G401 (cell line): ENCODE measurements around the gene ZNG1F. TPM values are rescaled to one million over a fixed set of nuclear protein-coding genes. Genes with fewer than 3 reads are reported as not detected.
"Not testable (repeated sequence)": the region's sequence is repeated elsewhere in the genome, so short reads cannot be mapped to it uniquely, and the experiment has no call there.

Source experiments
- DNase-seq: peaks from one replicate; pipeline ENCODE4 v3.0.0-alpha.2; 2015; ENCODE audit warnings: low spot score
- in situ Hi-C: cut with HindIII; loops from 2 replicates; pipeline ENCODE4 v1.10.0; 2016; ENCODE audit warnings: low sequenced_read_pairs, mixed read lengths
- total RNA-seq: library from RNA; depleted of rRNA; stranded (reverse); fragments of >200 nt; shearing (Covaris generic); gene quantifications from 2 replicates; pipeline ENCODE4 v1.2.3, GENCODE V29; 2014; rRNA removed

Gene ZNG1F
- 1.0 and 2.5 TPM in 2 replicates for total RNA-seq

- DNase-seq, in situ Hi-C loops: not testable (repeated sequence)
Measured at GRCh38 chr9:41189217-41189616, at the start of gene ZNG1F. ZNG1F (minus strand) TSS chr9:41189317; CDS start chr9:41189258, 59 bp downstream.

DNA sequence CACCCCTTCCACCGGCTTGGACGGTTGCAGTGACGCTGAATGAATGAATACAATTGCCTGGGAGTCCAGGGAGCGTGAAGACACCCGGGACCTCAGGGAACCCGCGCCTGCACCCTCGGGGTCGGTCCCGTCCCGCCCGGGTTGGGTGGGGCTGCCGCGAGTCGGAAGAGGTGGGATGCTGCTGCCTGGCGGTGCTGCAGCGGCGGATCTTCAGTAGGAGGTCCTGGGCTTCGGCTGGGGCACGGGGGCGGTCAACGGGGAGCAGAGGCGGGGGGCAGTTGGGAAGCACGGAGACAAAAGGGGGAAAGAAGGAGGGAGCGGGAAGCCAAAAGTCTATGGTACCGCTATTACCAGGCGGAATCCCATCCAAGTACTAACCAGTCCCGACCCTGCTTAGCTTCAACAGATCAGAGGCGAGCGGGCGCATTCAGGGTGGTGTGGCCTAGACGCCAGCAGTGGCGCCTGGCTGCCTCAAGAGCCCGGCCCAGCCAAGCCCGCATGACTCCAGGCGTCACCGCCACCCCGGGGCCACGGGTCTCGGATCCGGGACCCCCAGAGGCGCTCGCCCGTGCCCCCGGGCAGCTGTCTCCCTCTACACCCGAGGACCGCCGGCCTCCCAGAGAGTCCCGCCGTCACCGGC, 48.1 kb upstream of the ZNG1F start:
- DNase-seq, in situ Hi-C loops: not testable (repeated sequence)

DNA sequence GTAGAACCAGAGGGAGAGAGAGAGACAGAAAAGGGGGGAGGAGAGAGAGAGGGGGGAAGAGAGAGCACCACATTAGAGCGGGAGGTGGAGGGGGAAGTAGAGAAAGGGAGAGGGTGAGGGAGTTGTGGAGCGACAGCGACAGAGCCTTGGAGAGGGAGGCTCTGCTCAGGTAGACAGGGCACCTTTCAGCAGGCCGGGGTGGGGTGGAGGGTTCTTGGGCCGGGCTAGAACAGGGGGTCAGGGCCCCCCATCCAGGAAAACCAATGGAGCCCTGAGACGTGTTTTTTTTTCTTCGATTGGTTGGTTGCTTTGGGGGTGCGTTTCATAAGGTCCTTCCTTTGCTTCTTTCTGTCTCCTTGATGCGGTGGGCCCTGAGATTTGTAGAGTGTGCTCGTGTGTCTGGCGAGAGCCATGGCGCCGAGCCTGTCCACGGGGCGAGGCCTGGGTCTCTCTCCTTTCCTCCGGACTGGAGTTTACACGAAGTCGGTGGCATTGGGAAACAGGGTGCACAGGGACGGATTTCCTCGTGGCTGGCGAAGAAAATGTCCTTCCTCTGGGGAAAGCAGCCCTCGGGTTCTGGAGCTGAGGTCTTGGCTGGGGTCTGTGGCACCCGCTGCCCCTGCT, 47.5 kb upstream of the ZNG1F start:
- in situ Hi-C loops, DNase-seq: not testable (repeated sequence)

DNA sequence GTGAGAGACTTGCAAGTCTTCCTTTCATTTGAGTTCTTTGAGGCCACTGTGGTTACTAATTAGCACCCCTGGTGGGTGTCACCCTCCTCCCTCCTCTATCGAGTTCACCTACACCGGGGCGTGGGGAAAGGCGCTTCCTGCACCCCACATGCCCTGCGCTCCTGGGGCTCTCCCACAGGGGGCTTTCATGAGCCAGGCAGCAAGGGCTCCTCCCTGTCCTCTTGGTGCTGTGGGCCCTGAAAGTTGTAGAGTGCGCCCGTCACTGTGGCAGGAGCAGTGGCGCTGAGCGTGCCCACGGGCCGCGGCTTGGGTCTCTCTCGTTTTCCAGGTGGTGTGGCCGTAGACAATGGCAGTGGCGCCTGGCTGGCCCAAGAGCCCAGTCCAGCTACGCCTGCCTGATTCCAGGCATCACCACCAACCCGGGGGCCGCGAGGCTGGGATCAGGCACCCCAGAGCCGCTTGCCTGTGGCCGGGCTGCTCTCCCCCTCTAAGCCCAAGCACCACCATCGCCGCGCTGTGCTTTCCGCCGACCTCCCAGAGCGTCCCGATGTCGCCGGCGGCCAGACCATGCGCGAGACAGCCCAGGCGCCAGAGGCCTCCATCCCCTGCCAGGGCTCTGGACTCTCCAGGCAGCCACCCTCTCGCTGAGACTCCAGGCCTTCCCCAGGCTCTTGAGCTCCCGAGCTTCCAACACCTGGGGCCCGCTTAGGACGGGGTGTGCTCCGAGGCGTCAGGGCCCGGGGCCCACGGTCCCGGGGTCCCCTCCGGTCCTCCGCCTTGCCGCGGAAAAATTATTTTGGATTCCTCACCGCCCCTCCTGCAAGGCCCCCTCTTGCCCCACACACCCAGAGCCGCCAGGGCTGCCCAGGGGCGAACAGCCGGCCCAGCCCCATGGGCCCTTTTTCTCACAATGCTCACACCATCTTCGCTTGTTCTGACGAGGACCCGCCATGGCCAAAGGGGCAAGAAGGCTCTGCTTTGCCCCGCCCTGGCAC, 46.0 kb upstream of the ZNG1F start:
- in situ Hi-C loops, result not testable (repeated sequence)
- DNase-seq, result peak; percentile 5

DNA sequence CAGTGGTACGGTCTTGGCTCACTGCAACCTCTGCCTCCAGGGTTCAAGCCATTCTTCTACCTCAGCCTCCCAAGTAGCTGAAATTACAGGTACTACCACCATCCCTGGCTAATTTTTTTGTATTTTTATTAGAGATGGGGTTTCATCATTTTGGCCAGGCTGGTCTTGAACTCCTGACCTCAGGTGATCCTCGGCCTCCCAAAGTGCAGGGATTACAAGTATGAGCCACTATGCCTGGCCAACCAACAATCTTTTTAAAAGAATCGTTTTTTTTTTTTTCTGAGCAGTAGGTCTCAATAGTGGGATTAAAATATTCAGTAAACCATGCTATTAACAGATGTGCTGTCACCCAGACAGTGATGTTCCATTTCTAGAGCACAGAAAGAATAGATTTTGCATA, 45.1 kb upstream of the ZNG1F start:
- in situ Hi-C loops, DNase-seq: not testable (repeated sequence)

DNA sequence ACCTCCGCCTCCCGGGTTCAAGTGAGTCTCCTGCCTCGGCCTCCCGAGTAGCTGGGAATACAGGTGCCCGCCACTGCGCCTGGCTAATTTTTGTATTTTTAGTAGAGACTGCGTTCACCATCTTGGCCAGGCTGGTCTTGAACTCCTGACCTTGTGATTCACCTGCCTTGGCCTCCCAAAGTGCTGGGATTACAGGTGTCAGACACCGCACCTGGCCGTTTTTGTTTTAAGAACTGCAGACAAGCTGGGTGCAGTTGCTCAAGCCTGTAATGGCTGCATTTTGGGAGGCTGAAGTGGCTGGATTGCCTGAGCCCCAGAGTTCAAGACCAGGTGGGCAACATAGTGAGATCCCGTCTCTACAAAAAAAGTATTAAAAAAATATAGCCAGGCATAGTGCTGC, 43.2 kb upstream of the ZNG1F start:
- in situ Hi-C loops, result not testable (repeated sequence)
- DNase-seq, result peak; percentile 12

GRCh38 chr9:41230418-41230817, 41.3 kb upstream of the ZNG1F start:
- DNase-seq, result peak; percentile 51
- in situ Hi-C loops, result not testable (repeated sequence)

DNA sequence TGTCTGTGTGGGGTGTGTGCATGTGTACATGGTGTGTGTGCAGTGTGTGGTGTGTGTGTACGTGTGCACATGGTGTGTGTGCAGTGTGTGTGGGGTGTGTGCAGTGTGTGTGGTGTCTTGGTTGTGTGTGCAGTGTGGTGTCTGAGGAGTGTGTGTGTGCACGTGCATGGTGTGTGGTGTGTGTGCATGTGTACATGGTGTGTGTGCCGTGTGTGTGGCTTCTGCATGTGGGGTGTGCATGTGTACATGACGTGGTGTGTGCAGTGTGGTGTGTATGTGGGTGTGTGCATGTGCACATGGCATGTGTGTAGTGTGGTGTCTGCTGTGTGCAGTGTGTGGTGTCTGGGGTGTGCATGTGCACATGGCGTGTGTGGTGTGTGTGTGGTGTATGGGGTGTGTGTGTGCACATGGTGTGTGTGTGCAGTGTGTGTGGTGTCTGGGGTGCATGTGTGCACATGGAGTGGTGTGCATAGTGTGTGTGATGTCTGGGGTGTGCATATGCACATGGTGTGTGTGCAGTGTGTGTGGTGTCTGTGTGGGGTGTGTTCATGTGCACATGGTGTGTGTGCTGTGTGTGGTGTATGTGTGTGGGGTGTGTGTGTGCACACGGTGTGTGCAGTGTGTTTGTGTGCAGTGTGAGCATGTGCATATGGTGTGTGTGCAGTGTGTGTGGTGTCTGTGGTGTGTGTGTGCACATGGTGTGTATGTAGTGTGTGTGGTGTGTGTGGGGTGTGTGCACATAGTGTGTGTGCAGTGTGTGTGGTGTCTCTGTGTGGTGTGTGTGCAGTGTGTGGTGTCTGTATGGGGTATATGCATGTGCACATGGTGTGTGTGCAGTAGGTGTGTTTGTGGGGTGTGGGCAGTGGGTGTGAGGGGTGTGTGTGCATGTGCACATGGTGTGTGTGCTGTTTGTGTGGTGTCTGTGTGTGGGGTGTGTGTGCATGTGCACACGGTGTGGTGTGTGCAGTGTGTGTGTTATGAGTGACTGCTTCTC, 40.6 kb upstream of the ZNG1F start:
- in situ Hi-C loops, result no loop called here
- DNase-seq, result peak; percentile 12

- DNase-seq, result peak; percentile 87
Measured at GRCh38 chr9:41219831-41220230, 30.7 kb upstream of the ZNG1F start.

GRCh38 chr9:41188439-41188838, 678 bp downstream of the ZNG1F start:
- DNase-seq, in situ Hi-C loops: not testable (repeated sequence)

More at GRCh38 chr9:41219831-41220230, 30.7 kb upstream of the ZNG1F start:
- in situ Hi-C loops, result not testable (repeated sequence)

GRCh38 chr9:41174994-41175393, 14.1 kb downstream of the ZNG1F start:
- in situ Hi-C loops, DNase-seq: not testable (repeated sequence)

- in situ Hi-C loops, DNase-seq: not testable (repeated sequence)
Measured at GRCh38 chr9:41150116-41150515, 39.0 kb downstream of the ZNG1F start.

- DNase-seq, in situ Hi-C loops: not testable (repeated sequence)
Measured at GRCh38 chr9:41141878-41142277, 47.2 kb downstream of the ZNG1F start.

- in situ Hi-C loops, result not testable (repeated sequence)
Measured at GRCh38 chr9:41128581-41128980, 60.5 kb downstream of the ZNG1F start, which contains the start of gene FOXD4L6. FOXD4L6 (minus strand) TSS chr9:41128681; CDS start chr9:41128383, 298 bp downstream.

GRCh38 chr9:41126746-41127446, 62.2 kb downstream of the ZNG1F start:
- in situ Hi-C loops, DNase-seq: not testable (repeated sequence)

More at GRCh38 chr9:41128581-41128980, 60.5 kb downstream of the ZNG1F start, which contains the start of gene FOXD4L6:
- DNase-seq, result not testable (repeated sequence)

DNA sequence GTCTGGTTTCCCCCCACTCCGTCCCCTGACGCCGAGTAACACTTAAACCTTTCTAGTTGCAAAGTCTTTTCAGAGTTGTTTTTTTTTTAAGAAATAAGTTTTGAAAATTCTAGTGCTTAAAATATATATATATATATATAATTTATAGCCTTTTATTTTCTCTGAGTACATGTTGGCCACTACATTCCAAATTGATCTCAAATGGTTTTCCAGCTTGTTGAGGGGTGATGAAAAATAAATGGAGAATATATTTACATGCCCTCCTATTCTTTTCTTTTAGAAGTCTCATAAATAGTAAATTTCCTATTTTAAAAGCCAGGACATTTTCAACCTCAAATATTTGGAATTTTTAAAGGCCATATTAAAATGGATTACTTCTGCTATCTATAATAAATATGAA, 63.2 kb downstream of the ZNG1F start:
- in situ Hi-C loops, DNase-seq: not testable (repeated sequence)

DNA sequence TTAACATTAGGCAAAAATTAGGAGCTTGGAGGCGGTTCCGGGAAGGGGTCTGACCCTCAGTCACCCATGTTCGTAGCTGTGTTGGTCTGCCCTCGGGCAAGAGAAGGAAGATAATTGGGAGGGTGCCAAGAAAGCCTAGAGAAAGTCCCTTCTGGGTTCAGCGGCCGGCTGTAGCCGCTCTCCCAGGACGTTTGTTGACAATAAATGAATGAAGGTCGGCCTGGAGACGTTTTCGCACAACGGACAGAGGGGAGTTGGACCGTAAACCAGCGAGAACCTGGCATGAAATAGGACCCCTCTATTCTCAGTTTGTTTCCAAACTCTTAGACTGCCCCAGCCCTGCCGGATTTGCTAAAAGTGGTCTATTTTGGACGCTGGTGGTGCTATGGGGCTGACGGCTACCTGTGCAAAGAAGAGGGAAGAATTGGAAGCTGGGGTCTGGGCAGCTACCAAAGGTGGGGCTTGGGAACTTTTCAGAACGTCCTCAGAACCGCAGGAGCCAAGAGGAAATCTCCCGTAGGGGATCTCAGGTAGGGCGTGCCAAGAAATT, 63.9 kb downstream of the ZNG1F start:
- DNase-seq, in situ Hi-C loops: not testable (repeated sequence)
